RKO (cell line): ENCODE results near the gene PARP11.

ENCODE experiments used
- DNase-seq: peaks from one replicate; pipeline ENCODE4 v3.0.0-alpha.2; 2016; ENCODE audit warnings: low spot score

The PARP11 gene

DNA sequence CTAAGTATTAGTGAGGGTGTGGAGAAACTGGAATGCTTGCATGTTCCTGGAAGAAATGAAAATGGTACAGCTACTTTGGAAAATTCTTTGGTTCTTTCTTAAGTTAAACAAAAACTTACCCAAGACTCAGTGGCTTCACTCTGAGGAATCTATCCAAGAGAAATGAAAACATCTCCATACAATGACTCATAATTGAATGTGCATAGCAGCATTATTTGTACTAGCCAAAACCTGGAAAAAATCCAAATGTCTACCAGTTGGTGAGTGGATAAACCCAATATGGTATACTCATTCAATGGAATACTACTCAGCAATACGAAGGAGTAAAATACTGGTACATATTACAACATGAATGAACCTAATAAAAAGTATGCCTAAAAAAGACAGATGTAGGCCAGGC is 102.3 kb downstream of the PARP11 start:
- DNase-seq = peak; percentile 54

DNA sequence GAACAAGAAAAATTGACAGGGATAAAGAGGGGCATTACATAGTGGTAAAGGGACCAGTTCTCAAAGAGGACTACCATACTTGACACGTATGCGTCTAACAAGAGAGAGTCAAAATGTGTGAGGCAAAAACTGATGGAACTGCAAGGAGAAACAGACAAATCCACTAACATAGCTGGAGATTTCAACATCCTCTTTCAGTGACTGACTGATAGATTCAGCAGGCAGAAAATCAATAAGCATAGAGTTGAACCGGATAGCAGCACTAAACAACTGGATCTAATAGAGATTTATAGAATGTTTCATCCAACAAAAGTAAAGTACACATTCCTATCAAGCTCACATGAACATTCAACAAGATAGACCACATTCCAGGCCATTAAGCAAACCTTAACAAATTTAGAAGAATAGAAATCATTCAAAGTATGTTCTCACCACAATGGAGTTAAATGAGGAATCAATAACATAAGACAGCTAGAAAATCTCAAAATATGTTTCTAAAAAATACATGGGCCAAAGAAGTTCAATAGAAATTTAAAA is 104.2 kb downstream of the PARP11 start:
- no peak for DNase-seq

DNA sequence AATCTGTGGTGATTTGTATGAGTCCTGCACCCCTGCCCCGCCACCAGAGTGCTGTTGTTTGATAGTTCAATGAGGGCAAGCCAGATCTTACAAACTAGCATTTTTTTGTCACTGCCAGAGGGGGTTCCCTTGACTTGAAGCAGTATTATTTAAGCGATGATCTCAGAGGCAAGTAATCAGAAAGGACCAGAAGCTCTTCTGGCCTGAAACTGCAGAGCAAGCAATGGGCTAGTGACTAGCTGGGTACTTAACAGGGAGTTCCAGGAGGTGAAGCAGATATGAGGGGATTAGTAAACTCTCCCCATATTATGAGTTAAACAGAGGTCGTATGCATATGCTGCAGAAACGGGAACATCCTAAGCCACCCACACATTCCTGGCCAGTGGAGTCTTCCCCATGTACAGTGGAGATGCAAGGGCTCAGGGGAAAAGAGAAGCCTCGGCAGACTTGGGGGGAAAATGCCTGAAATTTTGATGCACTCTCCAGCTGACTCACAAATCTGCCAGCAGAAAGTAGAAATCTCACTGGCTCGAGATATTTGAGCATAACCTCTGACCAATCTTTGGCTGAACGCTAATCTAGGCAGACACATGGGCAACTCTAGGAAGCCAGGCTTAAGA is 112.0 kb downstream of the PARP11 start:
- no peak for DNase-seq

DNA sequence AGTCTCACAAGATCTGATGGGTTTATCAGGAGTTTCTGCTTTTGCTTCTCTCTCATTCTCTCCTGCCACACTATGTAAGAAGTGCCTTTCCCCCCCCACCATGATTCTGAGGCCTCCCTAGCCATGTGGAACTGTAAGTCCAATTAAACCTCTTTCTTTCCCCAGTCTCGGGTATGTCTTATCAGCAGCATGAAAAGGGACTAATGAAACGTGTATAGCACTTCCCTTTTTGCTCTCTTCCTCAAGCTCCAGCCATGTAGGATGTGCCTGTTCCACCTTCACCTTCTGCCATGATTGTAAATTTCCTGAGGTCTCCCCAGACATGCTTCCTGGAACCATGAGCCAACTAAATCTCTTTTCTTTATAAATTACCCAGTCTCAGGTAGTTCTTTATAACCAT is 113.3 kb downstream of the PARP11 start:
- no peak for DNase-seq
